GM21786 (cell line): ENCODE measurements around the gene LPCAT1.
"Not testable (repeated sequence)": the region's sequence is repeated elsewhere in the genome, so short reads cannot be mapped to it uniquely, and the experiment has no call there.

Experiments used
- ATAC-seq: cut with Tn5 transposase; IDR thresholded peaks from one replicate; pipeline ENCODE4 v1.9.1; 2021; ENCODE audit not compliant: unreplicated experiment

LPCAT1 gene

GRCh38 chr5:1510151-1510561, 13.6 kb downstream of the LPCAT1 start:
- no peak for ATAC-seq

- ATAC-seq: no peak
Observed at GRCh38 chr5:1509346-1510085, 14.2 kb downstream of the LPCAT1 start.

GRCh38 chr5:1508659-1509290, 15.0 kb downstream of the LPCAT1 start:
- ATAC-seq: no peak

- ATAC-seq: no peak
Observed at GRCh38 chr5:1507961-1508658, 15.7 kb downstream of the LPCAT1 start.

GRCh38 chr5:1507457-1507856, 16.3 kb downstream of the LPCAT1 start:
- no peak for ATAC-seq

- ATAC-seq: no peak
Observed at GRCh38 chr5:1507014-1507375, 16.8 kb downstream of the LPCAT1 start.

- no peak for ATAC-seq
Observed at GRCh38 chr5:1506242-1507013, 17.3 kb downstream of the LPCAT1 start.

- ATAC-seq: no peak
Observed at GRCh38 chr5:1505506-1506241, 18.1 kb downstream of the LPCAT1 start.

GRCh38 chr5:1505089-1505488, 18.7 kb downstream of the LPCAT1 start:
- ATAC-seq: not testable (repeated sequence)

GRCh38 chr5:1504617-1505016, 19.1 kb downstream of the LPCAT1 start:
- no peak for ATAC-seq

GRCh38 chr5:1504069-1504595, 19.6 kb downstream of the LPCAT1 start:
- ATAC-seq: peak; percentile 0

GRCh38 chr5:1503241-1504068, 20.3 kb downstream of the LPCAT1 start:
- ATAC-seq: peak; percentile 19

- no peak for ATAC-seq
Observed at GRCh38 chr5:1502737-1503120, 21.0 kb downstream of the LPCAT1 start.

GRCh38 chr5:1502046-1502736, 21.6 kb downstream of the LPCAT1 start:
- peak; percentile 8 for ATAC-seq

GRCh38 chr5:1501372-1502045, 22.3 kb downstream of the LPCAT1 start:
- no peak for ATAC-seq

- no peak for ATAC-seq
Observed at GRCh38 chr5:1500411-1501091, 23.2 kb downstream of the LPCAT1 start.

- no peak for ATAC-seq
Observed at GRCh38 chr5:1499851-1500250, 23.9 kb downstream of the LPCAT1 start.
